ENCODE data around the gene LRRC70. TPM values are rescaled to one million over a fixed set of nuclear protein-coding genes. Genes with fewer than 3 reads are reported as not detected.

LRRC70 gene
- total and polyA plus RNA-seq, 2 experiments from 2014 or later = 1.2 to 3.0 TPM

- no peaks in the 10 kb centered on the region for H3K27me3 ChIP-seq
- TF ChIP-seq CTCF (IDR thresholded peaks at IDR 0.05; ENCODE audit: poor library complexity) (no peak), EZH2 (IDR thresholded peaks at IDR 0.05; ENCODE audit: borderline replicate concordance) (no peak), EZH2phosphoT487 (IDR thresholded peaks at IDR 0.05; ENCODE audit: low read depth, severe bottlenecking, unreplicated experiment) (no peak)
- DNase-seq (ENCODE audit: low spot score) = no peak
- H3K9me3 ChIP-seq (ENCODE audit: low read depth) = no peaks in the 10 kb centered on the region
- no peaks in the 10 kb centered on the region for H3K36me3 ChIP-seq (replicated peaks; ENCODE audit: insufficient read depth, low read depth)
- no peak overlapping the region for H3K4me3 ChIP-seq
- H2AFZ ChIP-seq = no peak overlapping the region
- H3K4me1 ChIP-seq (ENCODE audit: insufficient read depth) = no peaks in the 10 kb centered on the region
- H3K27ac ChIP-seq = no peak overlapping the region
- no peaks in the 10 kb centered on the region for H4K20me1 ChIP-seq (ENCODE audit: insufficient read depth, poor library complexity, severe bottlenecking)
- no peaks in the 10 kb centered on the region for H3K79me2 ChIP-seq
- no peak overlapping the region for H3K4me2 ChIP-seq
- no peaks in the 10 kb centered on the region for H3K9me2 ChIP-seq (replicated peaks; ENCODE audit: insufficient read depth)
Observed at GRCh38 chr5:62555930-62556329, 22.7 kb upstream of the LRRC70 start.

GRCh38 chr5:62558941-62559340 is 19.7 kb upstream of the LRRC70 start:
- over 99% methylated on average over 3 of the region's 3 CpGs for WGBS (ENCODE audit: low lambda C conversion rate, missing lambda C conversion rate)
- no peaks in the 10 kb centered on the region for H3K79me2 ChIP-seq
- no peak for TF ChIP-seq EZH2 (IDR thresholded peaks at IDR 0.05; ENCODE audit: borderline replicate concordance)
- TF ChIP-seq EZH2phosphoT487 (IDR thresholded peaks at IDR 0.05; ENCODE audit: low read depth, severe bottlenecking, unreplicated experiment) = no peak
- no peak for TF ChIP-seq CTCF (IDR thresholded peaks at IDR 0.05; ENCODE audit: poor library complexity)
- no peaks in the 10 kb centered on the region for H3K9me3 ChIP-seq (ENCODE audit: low read depth)
- H3K27ac ChIP-seq = no peak overlapping the region
- no peaks in the 10 kb centered on the region for H3K36me3 ChIP-seq (replicated peaks; ENCODE audit: insufficient read depth, low read depth)
- no peaks in the 10 kb centered on the region for H3K4me1 ChIP-seq (ENCODE audit: insufficient read depth)
- H3K4me2 ChIP-seq = no peak overlapping the region
- H3K27me3 ChIP-seq = no peaks in the 10 kb centered on the region
- H3K9me2 ChIP-seq (replicated peaks; ENCODE audit: insufficient read depth) = no peaks in the 10 kb centered on the region
- H3K4me3 ChIP-seq = no peak overlapping the region
- no peaks in the 10 kb centered on the region for H4K20me1 ChIP-seq (ENCODE audit: insufficient read depth, poor library complexity, severe bottlenecking)
- H2AFZ ChIP-seq = no peak overlapping the region
- DNase-seq (ENCODE audit: low spot score) = no peak

GRCh38 chr5:62560786-62561185 is 17.8 kb upstream of the LRRC70 start:
- DNase-seq (ENCODE audit: low spot score) = no peak
- TF ChIP-seq EZH2 (IDR thresholded peaks at IDR 0.05; ENCODE audit: borderline replicate concordance) (no peak), CTCF (IDR thresholded peaks at IDR 0.05; ENCODE audit: poor library complexity) (no peak), EZH2phosphoT487 (IDR thresholded peaks at IDR 0.05; ENCODE audit: low read depth, severe bottlenecking, unreplicated experiment) (no peak)
- Histone ChIP-seq H2AFZ (no peak overlapping the region), H4K20me1 (ENCODE audit: insufficient read depth, poor library complexity, severe bottlenecking) (no peaks in the 10 kb centered on the region), H3K9me3 (ENCODE audit: low read depth) (no peaks in the 10 kb centered on the region), H3K4me3 (no peak overlapping the region), H3K79me2 (no peaks in the 10 kb centered on the region), H3K27me3 (no peaks in the 10 kb centered on the region), H3K4me2 (no peak overlapping the region), H3K4me1 (ENCODE audit: insufficient read depth) (no peaks in the 10 kb centered on the region), H3K36me3 (replicated peaks; ENCODE audit: insufficient read depth, low read depth) (no peaks in the 10 kb centered on the region), H3K9me2 (replicated peaks; ENCODE audit: insufficient read depth) (no peaks in the 10 kb centered on the region), H3K27ac (no peak overlapping the region)
- 76% methylated on average over 1 of the region's 1 CpG for WGBS (ENCODE audit: low lambda C conversion rate, missing lambda C conversion rate)

- DNase-seq (ENCODE audit: low spot score) = no peak
- Histone ChIP-seq H3K4me3 (no peak overlapping the region), H4K20me1 (ENCODE audit: insufficient read depth, poor library complexity, severe bottlenecking) (no peaks in the 10 kb centered on the region), H2AFZ (no peak overlapping the region), H3K4me2 (no peak overlapping the region), H3K36me3 (replicated peaks; ENCODE audit: insufficient read depth, low read depth) (no peaks in the 10 kb centered on the region), H3K9me3 (ENCODE audit: low read depth) (no peaks in the 10 kb centered on the region), H3K27ac (no peak overlapping the region), H3K4me1 (ENCODE audit: insufficient read depth) (no peaks in the 10 kb centered on the region), H3K27me3 (no peaks in the 10 kb centered on the region), H3K79me2 (no peaks in the 10 kb centered on the region), H3K9me2 (replicated peaks; ENCODE audit: insufficient read depth) (no peaks in the 10 kb centered on the region)
- TF ChIP-seq CTCF (IDR thresholded peaks at IDR 0.05; ENCODE audit: poor library complexity) = no peak
- no peak for TF ChIP-seq EZH2 (IDR thresholded peaks at IDR 0.05; ENCODE audit: borderline replicate concordance)
- no peak for TF ChIP-seq EZH2phosphoT487 (IDR thresholded peaks at IDR 0.05; ENCODE audit: low read depth, severe bottlenecking, unreplicated experiment)
- WGBS (ENCODE audit: low lambda C conversion rate, missing lambda C conversion rate) = 96% methylated on average over 1 of the region's 1 CpG
Observed at GRCh38 chr5:62561896-62562295, 16.7 kb upstream of the LRRC70 start.
